LNCaP clone FGC (cell line): ENCODE results near the gene RDX.
"Not testable (repeated sequence)": the region's sequence is repeated elsewhere in the genome, so short reads cannot be mapped to it uniquely, and the experiment has no call there.

Experiments used
- DNase-seq: peaks from one replicate; pipeline ENCODE4 v3.0.0-alpha.2; 2011; ENCODE audit warnings: low read depth
- H3K4me3 ChIP-seq: 2 replicates; pipeline ENCODE4 v1.5.1; 2011; ENCODE audit warnings: mild to moderate bottlenecking, low read depth, low read length, control low read depth
- CTCF ChIP-seq: IDR thresholded peaks from 2 replicates; pipeline ENCODE4 v1.5.1; 2012; ENCODE audit warnings: mild to moderate bottlenecking; ENCODE audit not compliant: control insufficient read depth, insufficient read depth; ENCODE audit errors: extremely low read depth

The RDX gene

GRCh38 chr11:110230377-110230776 lies 66.0 kb downstream of the RDX start:
- DNase-seq, result no peak
- H3K4me3 ChIP-seq, result no peak overlapping the region
- no peak for TF ChIP-seq CTCF

- DNase-seq, result no peak
- H3K4me3 ChIP-seq, result no peak overlapping the region
- TF ChIP-seq CTCF, result no peak
Observed at GRCh38 chr11:110219006-110219785, 77.2 kb downstream of the RDX start.

- H3K4me3 ChIP-seq, result no peak overlapping the region
- no peak for DNase-seq
- TF ChIP-seq CTCF, result no peak
Observed at GRCh38 chr11:110217936-110218335, 78.5 kb downstream of the RDX start.

- no peak overlapping the region for H3K4me3 ChIP-seq
- DNase-seq, result no peak
- no peak for TF ChIP-seq CTCF
Observed at GRCh38 chr11:110217223-110217877, 79.1 kb downstream of the RDX start.

- not testable (repeated sequence) for H3K4me3 ChIP-seq, DNase-seq
Observed at GRCh38 chr11:110209313-110209694, 87.1 kb downstream of the RDX start.

GRCh38 chr11:110208678-110209312 lies 87.6 kb downstream of the RDX start:
- DNase-seq, H3K4me3 ChIP-seq: not testable (repeated sequence)

- no peak overlapping the region for H3K4me3 ChIP-seq
- peak; percentile 30 for DNase-seq
- no peak for TF ChIP-seq CTCF
Observed at GRCh38 chr11:110207123-110207522, 89.3 kb downstream of the RDX start.

GRCh38 chr11:110200836-110201235 lies 95.6 kb downstream of the RDX start:
- TF ChIP-seq CTCF, result no peak
- H3K4me3 ChIP-seq, result no peak overlapping the region
- DNase-seq, result no peak
